ENCODE data around the gene KLHL29. TPM values are rescaled to one million over a fixed set of nuclear protein-coding genes. Genes with fewer than 3 reads are reported as not detected.

The KLHL29 gene
- total and polyA plus RNA-seq, 10 of the 15 experiments (the other 5 are each of a cell fraction or from before 2014, with no cell fraction given), result 1.4 to 19.5 (median 6.1) TPM

GRCh38 chr2:23492337-23492675, 107.3 kb downstream of the KLHL29 start:
- no TSS peak for BruUV-seq (replicated peaks)
- in situ Hi-C loops (cut with MboI), result no loop called here
- no peak for DNase-seq (ENCODE audit: low read depth, low spot score)
- Histone ChIP-seq H3K36me3 (ENCODE audit: control insufficient read depth in 2 of 2, insufficient read depth in 2 of 2, low read length in 1 of 2) (no peaks in the 10 kb centered on the region; a peak in 2 of 4 replicates), H4K20me1 (ENCODE audit: control insufficient read depth, insufficient read depth) (no peaks in the 10 kb centered on the region; the same call in 1 of the 2 replicates), H3K9me3 (replicated peaks; ENCODE audit: control insufficient read depth, insufficient read depth, low read length) (no peaks in the 10 kb centered on the region), H3K9ac (ENCODE audit: control insufficient read depth, insufficient read depth, low read length) (no peak overlapping the region), H3K79me2 (ENCODE audit: control insufficient read depth, insufficient read depth, low read length) (no peaks in the 10 kb centered on the region), H2AFZ (ENCODE audit: control insufficient read depth, low read depth, low read length) (no peak overlapping the region), H3K27me3 (replicated peaks in 1 of 2; ENCODE audit: control insufficient read depth in 2 of 2, insufficient read depth in 2 of 2, low read length in 1 of 2) (no peaks in the 10 kb centered on the region), H3K4me3 (no peak overlapping the region), H3K4me1 (ENCODE audit: control insufficient read depth, insufficient read depth, low read length) (peaks cover 11% of the 10 kb centered on the region), H3K27ac (ENCODE audit: control insufficient read depth, insufficient read depth) (no peak overlapping the region), H3K4me2 (ENCODE audit: control insufficient read depth, insufficient read depth) (no peak overlapping the region)
- ChIA-PET CTCF (interaction anchor here (1.2 kb wide), 1 partner anchor 31 kb away, joined by 3 read pairs; no protein-coding TSS in a partner anchor), SMC1A (ENCODE audit: uncharacterized antibody, unreplicated experiment) (no interaction called here), POLR2A (no interaction called here), RAD21 (ENCODE audit: unreplicated experiment) (no interaction called here)
- no peak for FAIRE-seq
- no peak for ATAC-seq
- WGBS (ENCODE audit: insufficient coverage, insufficient replicate concordance, low lambda C conversion rate, missing lambda C conversion rate), result 39% methylated on average over 5 of the region's 5 CpGs
- intact Hi-C loops (cut with micrococcal nuclease; ENCODE audit: unreplicated experiment), result no loop called here
- TF ChIP-seq ZBTB11 (CRISPR knock-in tag; IDR thresholded peaks at IDR 0.05), result no peak
- no peak for TF ChIP-seq NR2C1 (IDR thresholded peaks at IDR 0.05)

- Histone ChIP-seq H3K27me3 (replicated peaks in 1 of 2; ENCODE audit: control insufficient read depth in 2 of 2, insufficient read depth in 2 of 2, low read length in 1 of 2) (no peaks in the 10 kb centered on the region), H2AFZ (ENCODE audit: control insufficient read depth, low read depth, low read length) (no peak overlapping the region), H3K4me2 (ENCODE audit: control insufficient read depth, insufficient read depth) (no peak overlapping the region), H3K9ac (ENCODE audit: control insufficient read depth, insufficient read depth, low read length) (no peak overlapping the region), H3K4me1 (ENCODE audit: control insufficient read depth, insufficient read depth, low read length) (peaks cover 8% of the 10 kb centered on the region), H3K36me3 (ENCODE audit: control insufficient read depth in 2 of 2, insufficient read depth in 2 of 2, low read length in 1 of 2) (no peaks in the 10 kb centered on the region; a peak in 2 of 4 replicates), H4K20me1 (ENCODE audit: control insufficient read depth, insufficient read depth) (no peaks in the 10 kb centered on the region; the same call in 1 of the 2 replicates), H3K27ac (ENCODE audit: control insufficient read depth, insufficient read depth) (no peak overlapping the region), H3K4me3 (no peak overlapping the region), H3K9me3 (replicated peaks; ENCODE audit: control insufficient read depth, insufficient read depth, low read length) (no peaks in the 10 kb centered on the region), H3K79me2 (ENCODE audit: control insufficient read depth, insufficient read depth, low read length) (no peaks in the 10 kb centered on the region)
- RAD21 ChIA-PET (ENCODE audit: unreplicated experiment), result no interaction called here
- 67% methylated on average over 7 of the region's 7 CpGs for WGBS (ENCODE audit: insufficient coverage, insufficient replicate concordance, low lambda C conversion rate, missing lambda C conversion rate)
- CTCF ChIA-PET, result interaction anchor here (1.2 kb wide), 1 partner anchor 32 kb away, joined by 3 read pairs; no protein-coding TSS in a partner anchor
- intact Hi-C loops (cut with micrococcal nuclease; ENCODE audit: unreplicated experiment) (no loop called here), in situ Hi-C loops (cut with MboI) (no loop called here)
- SMC1A ChIA-PET (ENCODE audit: uncharacterized antibody, unreplicated experiment), result interaction anchor here (1.4 kb wide), 1 partner anchor 16 kb away, joined by 5 read pairs; no protein-coding TSS in a partner anchor
- DNase-seq (ENCODE audit: low read depth, low spot score), result no peak
- BruUV-seq (replicated peaks), result no TSS peak
- FAIRE-seq, result no peak
- ATAC-seq, result no peak
- POLR2A ChIA-PET, result no interaction called here
- TF ChIP-seq JUND (IDR thresholded peaks at IDR 0.05; ENCODE audit: low read depth, low read length) (no peak), NR2C2 (IDR thresholded peaks at IDR 0.05; ENCODE audit: borderline replicate concordance, control insufficient read depth, insufficient read length, low read depth) (no peak), PML (IDR thresholded peaks at IDR 0.05; ENCODE audit: low read length) (no peak), ZNF592 (IDR thresholded peaks at IDR 0.05) (no peak), NR2F1 (conservative IDR thresholded peaks at IDR 0.05) (no peak), ASH2L (IDR thresholded peaks at IDR 0.05; ENCODE audit: borderline replicate concordance, low read depth) (no peak), BHLHE40 (IDR thresholded peaks at IDR 0.05; ENCODE audit: borderline replicate concordance in 1 of 2, low read depth in 2 of 2, low read length in 1 of 2) (no peak), YY1 (IDR thresholded peaks at IDR 0.05; ENCODE audit: low read depth, low read length) (no peak), TCF7 (IDR thresholded peaks at IDR 0.05; ENCODE audit: borderline replicate concordance) (no peak)
These were observed 107.9 kb downstream of the KLHL29 start for GRCh38 chr2:23492921-23493320.
